AG04450 (cell line): ENCODE measurements around the gene HMOX2. TPM values are rescaled to one million over a fixed set of nuclear protein-coding genes. Genes with fewer than 3 reads are reported as not detected.

Source experiments
- CTCF ChIA-PET: fragments of 300-600, 350-600 bp; formaldehyde crosslinking; extraction: SDS; loops from one replicate; lab custom pipeline; 2022; ENCODE audit warnings: antibody characterized with exemption, inconsistent platforms; lab: Charles Lee
- POLR2A ChIA-PET: fragments of 350-600 bp; formaldehyde crosslinking; extraction: SDS; loops from one replicate; lab custom pipeline; 2021; ENCODE audit warnings: antibody characterized with exemption, inconsistent platforms; lab: Yijun Ruan, JAX
- DNase-seq: peaks from one replicate; pipeline ENCODE4 v3.0.0-alpha.2; 2011; ENCODE audit warnings: low read depth, low spot score
- H3K27ac ChIP-seq: one replicate; pipeline ENCODE4 v1.5.1; 2012; ENCODE audit warnings: low read depth, low read length, control low read depth
- H3K27me3 ChIP-seq: one replicate; pipeline ENCODE4 v1.6.0; 2012; ENCODE audit warnings: low read length; ENCODE audit not compliant: control insufficient read depth, insufficient read depth
- H3K4me3 ChIP-seq: 2 replicates; pipeline ENCODE4 v1.5.1; 2011; ENCODE audit warnings: mild to moderate bottlenecking, low read depth, low read length, control low read depth
- H3K9me3 ChIP-seq: 2 replicates; pipeline ENCODE4 v1.5.1; 2012; ENCODE audit warnings: low read length; ENCODE audit not compliant: control insufficient read depth, insufficient read depth
- CTCF ChIP-seq: IDR thresholded peaks from 2 replicates; pipeline ENCODE4 v1.5.1; 2011; ENCODE audit warnings: low read depth, low read length, control low read depth, inconsistent platforms
- polyA plus RNA-seq: library from polyadenylated mRNA; depleted of rRNA; stranded (reverse); fragments of >200 nt; gene quantifications from 2 replicates; pipeline ENCODE4 v1.2.3, GENCODE V29; 2011

The HMOX2 gene
- polyA plus RNA-seq, 1 experiment: 49.2 TPM

- no peak for TF ChIP-seq CTCF
- POLR2A ChIA-PET: no interaction called here
- CTCF ChIA-PET: no interaction called here
- H3K27ac ChIP-seq: no peak overlapping the region
- no peak for DNase-seq
- H3K27me3 ChIP-seq: no peaks in the 10 kb centered on the region
- H3K9me3 ChIP-seq: no peaks in the 10 kb centered on the region
- H3K4me3 ChIP-seq: no peak overlapping the region
Measured at GRCh38 chr16:4442371-4442770, 33.8 kb upstream of the HMOX2 start.

GRCh38 chr16:4443271-4443670, 32.9 kb upstream of the HMOX2 start:
- ChIA-PET CTCF (no interaction called here), POLR2A (no interaction called here)
- H3K4me3 ChIP-seq: no peak overlapping the region
- no peaks in the 10 kb centered on the region for H3K27me3 ChIP-seq
- no peak overlapping the region for H3K27ac ChIP-seq
- no peaks in the 10 kb centered on the region for H3K9me3 ChIP-seq
- DNase-seq: no peak
- TF ChIP-seq CTCF: no peak

GRCh38 chr16:4443986-4444385, 32.2 kb upstream of the HMOX2 start:
- H3K27ac ChIP-seq: no peak overlapping the region
- no peak overlapping the region for H3K4me3 ChIP-seq
- no peaks in the 10 kb centered on the region for H3K27me3 ChIP-seq
- POLR2A ChIA-PET: no interaction called here
- H3K9me3 ChIP-seq: no peaks in the 10 kb centered on the region
- CTCF ChIA-PET: no interaction called here
- no peak for DNase-seq
- TF ChIP-seq CTCF: no peak

- no peak for DNase-seq
- POLR2A ChIA-PET: no interaction called here
- TF ChIP-seq CTCF: no peak
- Histone ChIP-seq H3K4me3 (no peak overlapping the region), H3K27ac (no peak overlapping the region), H3K9me3 (no peaks in the 10 kb centered on the region), H3K27me3 (no peaks in the 10 kb centered on the region)
- CTCF ChIA-PET: interaction anchor here (1.6 kb wide), 1 partner anchor 136 kb away, joined by 3 read pairs; no protein-coding TSS in a partner anchor
Measured at GRCh38 chr16:4450430-4450829, 25.8 kb upstream of the HMOX2 start.

- Histone ChIP-seq H3K4me3 (no peak overlapping the region), H3K27ac (no peak overlapping the region), H3K27me3 (no peaks in the 10 kb centered on the region), H3K9me3 (no peaks in the 10 kb centered on the region)
- TF ChIP-seq CTCF: no peak
- DNase-seq: no peak
- CTCF ChIA-PET: interaction anchor here (1.6 kb wide), 1 partner anchor 135 kb away, joined by 3 read pairs; no protein-coding TSS in a partner anchor
- POLR2A ChIA-PET: no interaction called here
Measured at GRCh38 chr16:4450931-4451519, 25.2 kb upstream of the HMOX2 start.
